Fibroblast of the aortic adventitia (primary cell): ENCODE results near the gene RPS6KA2. TPM values are rescaled to one million over a fixed set of nuclear protein-coding genes. Genes with fewer than 3 reads are reported as not detected.

Experiments
- DNase-seq: peaks from one replicate; pipeline ENCODE4 v3.0.0-alpha.2; 2010; ENCODE audit warnings: low read depth
- H3K4me3 ChIP-seq: 2 replicates; pipeline ENCODE4 v1.5.1; 2011; ENCODE audit warnings: low read depth, mild to moderate bottlenecking, control low read depth, low read length, moderate library complexity
- CTCF ChIP-seq: IDR thresholded peaks from 2 replicates; pipeline ENCODE4 v1.5.1; 2011; ENCODE audit warnings: mild to moderate bottlenecking, low read length, control low read depth, inconsistent platforms; ENCODE audit not compliant: insufficient read depth
- total RNA-seq: library from RNA; depleted of rRNA; stranded (reverse); fragments of >200 nt; gene quantifications from 2 replicates; pipeline ENCODE4 v1.2.3, GENCODE V29; 2012; ENCODE audit warnings: low replicate concordance

RPS6KA2 gene
- total RNA-seq, 1 donor, result 89.7 TPM

- H3K4me3 ChIP-seq, result no peak overlapping the region
- no peak for TF ChIP-seq CTCF
- no peak for DNase-seq
These were observed 22.7 kb downstream of the RPS6KA2 start for GRCh38 chr6:166604328-166604727.

GRCh38 chr6:166603043-166603690 is 23.9 kb downstream of the RPS6KA2 start:
- TF ChIP-seq CTCF, result no peak
- H3K4me3 ChIP-seq, result no peak overlapping the region
- DNase-seq, result no peak

GRCh38 chr6:166601956-166602355 is 25.1 kb downstream of the RPS6KA2 start:
- no peak for TF ChIP-seq CTCF
- DNase-seq, result no peak
- H3K4me3 ChIP-seq, result no peak overlapping the region

GRCh38 chr6:166600931-166601330 is 26.1 kb downstream of the RPS6KA2 start:
- no peak for DNase-seq
- no peak for TF ChIP-seq CTCF
- H3K4me3 ChIP-seq, result no peak overlapping the region

GRCh38 chr6:166599205-166599604 is 27.8 kb downstream of the RPS6KA2 start:
- no peak for DNase-seq
- TF ChIP-seq CTCF, result no peak
- no peak overlapping the region for H3K4me3 ChIP-seq

- no peak for TF ChIP-seq CTCF
- DNase-seq, result peak; percentile 96
- H3K4me3 ChIP-seq, result no peak overlapping the region
These were observed 28.5 kb downstream of the RPS6KA2 start for GRCh38 chr6:166598441-166599138.
